Esophagus squamous epithelium (tissue), 4 donors: ENCODE results near the gene TANC1.

Source experiments
- POLR2A ChIP-seq, 4 donors: fragments of 450-650 bp; IDR thresholded peaks; one replicate each; pipeline ENCODE4 v1.6.1; 2017; ENCODE audit warnings: antibody characterized with exemption in 4 of 4, mild to moderate bottlenecking in 4 of 4, moderate library complexity in 3 of 4
- TF ChIP-seq, protein P1 (sequence below), 6 experiments: fragments of 450-650 bp in 4 of 6; fragments of 200-600 bp in 2 of 6; sonication (generic) in 2 of 6; IDR thresholded peaks; one replicate each; pipeline ENCODE4 v1.5.1; 2016 to 2019; ENCODE audit warnings: antibody characterized with exemption in 6 of 6, mild to moderate bottlenecking in 4 of 6, moderate library complexity in 4 of 6

DNA sequence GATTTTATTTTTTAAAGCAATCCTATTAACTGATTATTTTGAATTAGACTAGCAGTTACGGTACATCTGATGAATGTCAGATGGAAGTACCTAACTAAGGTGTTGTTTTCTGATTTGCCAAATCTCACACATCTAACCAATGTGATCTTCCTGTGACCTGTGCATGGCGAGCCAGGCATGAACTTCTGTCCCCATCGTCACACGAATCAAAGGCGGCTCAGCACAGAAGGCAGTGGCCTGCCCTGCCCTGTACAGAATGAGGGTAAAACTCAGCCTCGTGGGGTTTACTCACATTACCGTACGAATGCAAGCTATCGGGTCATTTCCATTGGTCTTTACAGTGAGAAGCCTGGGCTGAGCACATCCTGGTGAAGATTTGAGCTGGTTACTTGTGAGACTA is 230.8 kb downstream of the TANC1 start:
- TF ChIP-seq, protein P1, sequence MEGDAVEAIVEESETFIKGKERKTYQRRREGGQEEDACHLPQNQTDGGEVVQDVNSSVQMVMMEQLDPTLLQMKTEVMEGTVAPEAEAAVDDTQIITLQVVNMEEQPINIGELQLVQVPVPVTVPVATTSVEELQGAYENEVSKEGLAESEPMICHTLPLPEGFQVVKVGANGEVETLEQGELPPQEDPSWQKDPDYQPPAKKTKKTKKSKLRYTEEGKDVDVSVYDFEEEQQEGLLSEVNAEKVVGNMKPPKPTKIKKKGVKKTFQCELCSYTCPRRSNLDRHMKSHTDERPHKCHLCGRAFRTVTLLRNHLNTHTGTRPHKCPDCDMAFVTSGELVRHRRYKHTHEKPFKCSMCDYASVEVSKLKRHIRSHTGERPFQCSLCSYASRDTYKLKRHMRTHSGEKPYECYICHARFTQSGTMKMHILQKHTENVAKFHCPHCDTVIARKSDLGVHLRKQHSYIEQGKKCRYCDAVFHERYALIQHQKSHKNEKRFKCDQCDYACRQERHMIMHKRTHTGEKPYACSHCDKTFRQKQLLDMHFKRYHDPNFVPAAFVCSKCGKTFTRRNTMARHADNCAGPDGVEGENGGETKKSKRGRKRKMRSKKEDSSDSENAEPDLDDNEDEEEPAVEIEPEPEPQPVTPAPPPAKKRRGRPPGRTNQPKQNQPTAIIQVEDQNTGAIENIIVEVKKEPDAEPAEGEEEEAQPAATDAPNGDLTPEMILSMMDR (IDR thresholded peaks at IDR 0.05), result no peak
- no peak for TF ChIP-seq POLR2A (IDR thresholded peaks at IDR 0.05)
